ENCODE results near the gene VPS8.

DNA sequence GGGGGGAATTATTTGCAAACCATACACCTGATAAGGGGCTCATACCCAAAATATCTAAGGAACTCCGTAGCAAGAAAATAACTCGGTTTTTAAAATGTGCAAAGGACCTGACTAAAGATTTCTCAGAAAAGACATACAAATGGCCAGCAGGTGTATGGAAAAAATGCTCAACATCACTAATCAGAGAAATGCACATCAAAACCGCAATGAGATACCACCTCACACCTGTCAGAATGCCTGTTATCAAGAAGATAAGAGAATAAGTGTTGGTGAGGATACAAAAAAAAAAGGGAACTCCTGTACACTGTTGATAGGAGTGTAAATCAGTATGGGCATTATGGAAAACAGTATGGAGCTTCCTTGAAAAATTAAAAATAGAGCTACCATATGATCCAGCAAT lies 251.5 kb downstream of the VPS8 start:
- TF ChIP-seq EZH2 (IDR thresholded peaks at IDR 0.05) (no peak), EZH2phosphoT487 (IDR thresholded peaks at IDR 0.05; ENCODE audit: borderline replicate concordance) (no peak)
- TF ChIP-seq, protein P1, sequence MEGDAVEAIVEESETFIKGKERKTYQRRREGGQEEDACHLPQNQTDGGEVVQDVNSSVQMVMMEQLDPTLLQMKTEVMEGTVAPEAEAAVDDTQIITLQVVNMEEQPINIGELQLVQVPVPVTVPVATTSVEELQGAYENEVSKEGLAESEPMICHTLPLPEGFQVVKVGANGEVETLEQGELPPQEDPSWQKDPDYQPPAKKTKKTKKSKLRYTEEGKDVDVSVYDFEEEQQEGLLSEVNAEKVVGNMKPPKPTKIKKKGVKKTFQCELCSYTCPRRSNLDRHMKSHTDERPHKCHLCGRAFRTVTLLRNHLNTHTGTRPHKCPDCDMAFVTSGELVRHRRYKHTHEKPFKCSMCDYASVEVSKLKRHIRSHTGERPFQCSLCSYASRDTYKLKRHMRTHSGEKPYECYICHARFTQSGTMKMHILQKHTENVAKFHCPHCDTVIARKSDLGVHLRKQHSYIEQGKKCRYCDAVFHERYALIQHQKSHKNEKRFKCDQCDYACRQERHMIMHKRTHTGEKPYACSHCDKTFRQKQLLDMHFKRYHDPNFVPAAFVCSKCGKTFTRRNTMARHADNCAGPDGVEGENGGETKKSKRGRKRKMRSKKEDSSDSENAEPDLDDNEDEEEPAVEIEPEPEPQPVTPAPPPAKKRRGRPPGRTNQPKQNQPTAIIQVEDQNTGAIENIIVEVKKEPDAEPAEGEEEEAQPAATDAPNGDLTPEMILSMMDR (IDR thresholded peaks at IDR 0.05 in 2 of 3, conservative IDR thresholded peaks at IDR 0.05 in 1 of 3; ENCODE audit: borderline replicate concordance in 1 of 3, insufficient read depth in 1 of 3, low read depth in 2 of 3, low read length in 2 of 3): no peak

Measured in HCT116 (cell line).